Measurements from ENCODE around the gene DTL.

GRCh38 chr1:212101251-212101650, 65.7 kb downstream of the DTL start:
- TF ChIP-seq POLR2A (IDR thresholded peaks at IDR 0.05; ENCODE audit: low read depth) = no peak
- no peak for TF ChIP-seq EP300 (IDR thresholded peaks at IDR 0.05)
